GM12878 (cell line): ENCODE results near the gene TXNDC15. TPM values are rescaled to one million over a fixed set of nuclear protein-coding genes. Genes with fewer than 3 reads are reported as not detected.

Source experiments
- BCL3 ChIP-seq: IDR thresholded peaks from 2 replicates; pipeline ENCODE4 v1.6.1; 2011; ENCODE audit warnings: borderline replicate concordance, low read depth, mild to moderate bottlenecking, moderate library complexity, low read length; ENCODE audit not compliant: insufficient read depth, poor library complexity, severe bottlenecking
- CEBPB ChIP-seq, 2 experiments: fragments of 150-350 bp in 1 of 2; IDR thresholded peaks; 2 replicates each; pipeline ENCODE4 v1.6.1; 2012 to 2014; ENCODE audit warnings: low read depth in 2 of 2, low read length in 2 of 2, borderline replicate concordance in 1 of 2, inconsistent platforms in 1 of 2
- CHD1 ChIP-seq: IDR thresholded peaks from 2 replicates; pipeline ENCODE4 v1.6.1; 2012; ENCODE audit warnings: low read depth, low read length, improper control_type of control experiment
- CHD2 ChIP-seq: IDR thresholded peaks from 2 replicates; pipeline ENCODE4 v1.6.1; 2011; ENCODE audit warnings: low read depth, low read length, improper control_type of control experiment, borderline replicate concordance
- CREB1 ChIP-seq: IDR thresholded peaks from 2 replicates; pipeline ENCODE4 v1.6.1; 2012; ENCODE audit warnings: low read depth, mild to moderate bottlenecking, inconsistent platforms
- EED ChIP-seq: sonication (generic); IDR thresholded peaks from 2 replicates; pipeline ENCODE4 v1.6.1; 2016; ENCODE audit warnings: antibody characterized with exemption, low read depth
- PKNOX1 ChIP-seq: fragments of 450-650 bp; IDR thresholded peaks from 2 replicates; pipeline ENCODE4 v1.6.1; 2016; ENCODE audit warnings: mild to moderate bottlenecking
- STAT1 ChIP-seq: fragments of 450-650 bp; conservative IDR thresholded peaks from 2 replicates; pipeline ENCODE4 v1.6.1; 2014; ENCODE audit warnings: antibody characterized with exemption, mild to moderate bottlenecking
- microRNA counts: library from miRNA; unstranded; fragments of <30 nt; microRNA quantifications from one replicate; lab custom pipeline; 2016
- microRNA-seq: library from miRNA; unstranded; fragments of <30 nt; microRNA quantifications from one replicate; pipeline ENCODE4, GENCODE V29; 2018
- polyA plus RNA-seq, 11 experiments: library from polyadenylated mRNA; depleted of rRNA in 4 of 11; unstranded in 6 of 11; stranded (reverse) in 5 of 11; fragments of >200 nt; fragmentation: Nextera tagmentation in 4 of 11; fragmentation: Illumina TruSeq in 1 of 11; extraction: Ambion mirVana in 4 of 11; extraction: Trizol in 1 of 11; gene quantifications; 1 replicate in 1 of 11; 2 replicates in 10 of 11; pipeline versions ENCODE4 v1.2.1 to v1.2.3, GENCODE V29; 2011 to 2016; ENCODE audit warnings: inconsistent platforms in 2 of 11, missing spikeins in 2 of 11, low read depth in 1 of 11
- small RNA-seq: library from RNA; depleted of rRNA; stranded (forward); fragments of <200 nt; gene quantifications from one replicate; pipeline ENCODE3, GENCODE V24; 2014
- total RNA-seq, 4 experiments: library from RNA; depleted of rRNA in 3 of 4; stranded (reverse); fragments of >200 nt in 3 of 4; fragmentation: Illumina TruSeq in 1 of 4; extraction: Trizol in 1 of 4; gene quantifications; 2 replicates each; pipeline versions ENCODE4 v1.2.1 to v1.2.3, GENCODE V29; 2013 to 2021

Gene TXNDC15
- total and polyA plus RNA-seq, 10 of the 15 experiments (the other 5 are each of a cell fraction or from before 2014, with no cell fraction given): 8.1 to 60.6 (median 38.1) TPM

GRCh38 chr5:134949316-134949715, 75.1 kb downstream of the TXNDC15 start (continued):
- TF ChIP-seq EED: no peak
- TF ChIP-seq CHD2: no peak
- no peak for TF ChIP-seq PKNOX1
- TF ChIP-seq STAT1: no peak
- TF ChIP-seq CREB1: no peak
- TF ChIP-seq CEBPB (IDR thresholded peaks at IDR 0.05; ENCODE audit: borderline replicate concordance in 1 of 2, low read depth in 2 of 2, low read length in 2 of 2): no peak
- no peak for TF ChIP-seq CHD1
- TF ChIP-seq BCL3: no peak
- TF ChIP-seq, all 136 proteins: peak for 0

MicroRNAs encoded within 50 kb of the gene (microRNA counts, 767-probe panel; counts per million panel counts)
- microRNA hsa-miR-4461 (lab: Ali Mortazavi, UCI): 1,438 counts per million, percentile 53 among the panel's probes with 10 or more counts

Small RNA genes lying within 50 kb of the gene (microRNA-seq; reads per million reads assigned to microRNA genes)
- gene MIR4461: not detected

Small RNA genes lying within 50 kb of the gene (small RNA-seq; reads per million reads assigned to genes)
- not detected for gene MIR4461
- not detected for gene MTND3P25
- not detected for gene MTND4LP30

Other genes starting within 250 kb of the TXNDC15 start
Only the 7 nearest of the 8 such genes appear.
- gene SEC24A, start 225.6 kb upstream of the TXNDC15 start, total RNA-seq (2014; rRNA removed): 14.6 and 16.6 TPM in 2 replicates
- 22.4 and 22.6 TPM in 2 replicates for gene SEC24A, start 225.6 kb upstream of the TXNDC15 start, total RNA-seq (2014; rRNA removed; fragmentation: Illumina TruSeq; extraction: Trizol)
- gene SEC24A, start 225.6 kb upstream of the TXNDC15 start, total RNA-seq (2021): 26.2 and 26.6 TPM in 2 replicates
- gene SEC24A, start 225.6 kb upstream of the TXNDC15 start, polyA plus RNA-seq (2011; rRNA removed): 52.2 and 62.2 TPM in 2 replicates
- gene SEC24A, start 225.6 kb upstream of the TXNDC15 start, polyA plus RNA-seq (2014; fragmentation: Illumina TruSeq; extraction: Trizol): 26.3 and 31.4 TPM in 2 replicates
- 10 to 100 TPM in 1 of 2 experiments, 1 to 10 TPM in 1; 7.1 to 12.5 TPM for gene SEC24A, start 225.6 kb upstream of the TXNDC15 start, polyA plus RNA-seq (2014; fragmentation: Nextera tagmentation; extraction: Ambion mirVana)
- 14.4 and 15.8 TPM in 2 replicates for gene SEC24A, start 225.6 kb upstream of the TXNDC15 start, polyA plus RNA-seq (2014; rRNA removed)
- gene SEC24A, start 225.6 kb upstream of the TXNDC15 start, polyA plus RNA-seq (2016; fragmentation: Nextera tagmentation; extraction: Ambion mirVana): 10 to 100 TPM; 23.2 to 23.3 TPM
- gene CAMLG, start 135.8 kb upstream of the TXNDC15 start, total RNA-seq (2014; rRNA removed): 30.2 and 30.9 TPM in 2 replicates
- 25.2 and 26.2 TPM in 2 replicates for gene CAMLG, start 135.8 kb upstream of the TXNDC15 start, total RNA-seq (2014; rRNA removed; fragmentation: Illumina TruSeq; extraction: Trizol)
- 25.7 and 28.8 TPM in 2 replicates for gene CAMLG, start 135.8 kb upstream of the TXNDC15 start, total RNA-seq (2021)
- 22.4 and 29.4 TPM in 2 replicates for gene CAMLG, start 135.8 kb upstream of the TXNDC15 start, polyA plus RNA-seq (2011; rRNA removed)
- gene CAMLG, start 135.8 kb upstream of the TXNDC15 start, polyA plus RNA-seq (2014; fragmentation: Illumina TruSeq; extraction: Trizol): 20.7 and 24.1 TPM in 2 replicates
- 10 to 100 TPM; 27.0 to 51.7 TPM for gene CAMLG, start 135.8 kb upstream of the TXNDC15 start, polyA plus RNA-seq (2014; fragmentation: Nextera tagmentation; extraction: Ambion mirVana)
- 18.5 and 21.9 TPM in 2 replicates for gene CAMLG, start 135.8 kb upstream of the TXNDC15 start, polyA plus RNA-seq (2014; rRNA removed)
- 10 to 100 TPM; 25.1 to 25.7 TPM for gene CAMLG, start 135.8 kb upstream of the TXNDC15 start, polyA plus RNA-seq (2016; fragmentation: Nextera tagmentation; extraction: Ambion mirVana)
- gene DDX46, start 115.6 kb upstream of the TXNDC15 start, total RNA-seq (2014; rRNA removed): 39.1 and 39.6 TPM in 2 replicates
- gene DDX46, start 115.6 kb upstream of the TXNDC15 start, total RNA-seq (2014; rRNA removed; fragmentation: Illumina TruSeq; extraction: Trizol): 64.9 and 67.3 TPM in 2 replicates
- 55.6 and 61.8 TPM in 2 replicates for gene DDX46, start 115.6 kb upstream of the TXNDC15 start, total RNA-seq (2021)
- gene DDX46, start 115.6 kb upstream of the TXNDC15 start, polyA plus RNA-seq (2011; rRNA removed): 46.9 and 72.1 TPM in 2 replicates
- 77.1 and 94.9 TPM in 2 replicates for gene DDX46, start 115.6 kb upstream of the TXNDC15 start, polyA plus RNA-seq (2014; fragmentation: Illumina TruSeq; extraction: Trizol)
- gene DDX46, start 115.6 kb upstream of the TXNDC15 start, polyA plus RNA-seq (2014; fragmentation: Nextera tagmentation; extraction: Ambion mirVana): 10 to 100 TPM; 23.0 to 31.3 TPM
- 43.0 and 44.8 TPM in 2 replicates for gene DDX46, start 115.6 kb upstream of the TXNDC15 start, polyA plus RNA-seq (2014; rRNA removed)
- gene DDX46, start 115.6 kb upstream of the TXNDC15 start, polyA plus RNA-seq (2016; fragmentation: Nextera tagmentation; extraction: Ambion mirVana): 10 to 100 TPM; 37.6 to 38.8 TPM
- gene C5orf24, start 28.4 kb upstream of the TXNDC15 start, total RNA-seq (2014; rRNA removed): 12.9 and 14.6 TPM in 2 replicates
- gene C5orf24, start 28.4 kb upstream of the TXNDC15 start, total RNA-seq (2014; rRNA removed; fragmentation: Illumina TruSeq; extraction: Trizol): 15.0 and 15.8 TPM in 2 replicates
- 12.8 and 15.6 TPM in 2 replicates for gene C5orf24, start 28.4 kb upstream of the TXNDC15 start, total RNA-seq (2021)
- 26.8 and 37.7 TPM in 2 replicates for gene C5orf24, start 28.4 kb upstream of the TXNDC15 start, polyA plus RNA-seq (2011; rRNA removed)
- gene C5orf24, start 28.4 kb upstream of the TXNDC15 start, polyA plus RNA-seq (2014; fragmentation: Illumina TruSeq; extraction: Trizol): 16.5 and 21.6 TPM in 2 replicates
- 1 to 10 TPM; 5.4 to 5.6 TPM for gene C5orf24, start 28.4 kb upstream of the TXNDC15 start, polyA plus RNA-seq (2014; fragmentation: Nextera tagmentation; extraction: Ambion mirVana)
- 18.2 and 23.1 TPM in 2 replicates for gene C5orf24, start 28.4 kb upstream of the TXNDC15 start, polyA plus RNA-seq (2014; rRNA removed)
- gene C5orf24, start 28.4 kb upstream of the TXNDC15 start, polyA plus RNA-seq (2016; fragmentation: Nextera tagmentation; extraction: Ambion mirVana): 10 to 100 TPM; 15.6 to 16.3 TPM
- 6.6 and 7.5 TPM in 2 replicates for gene PCBD2, start 30.8 kb downstream of the TXNDC15 start, total RNA-seq (2014; rRNA removed)
- 4.8 and 5.7 TPM in 2 replicates for gene PCBD2, start 30.8 kb downstream of the TXNDC15 start, total RNA-seq (2014; rRNA removed; fragmentation: Illumina TruSeq; extraction: Trizol)
- 6.0 and 7.4 TPM in 2 replicates for gene PCBD2, start 30.8 kb downstream of the TXNDC15 start, total RNA-seq (2021)
- gene PCBD2, start 30.8 kb downstream of the TXNDC15 start, polyA plus RNA-seq (2011; rRNA removed): 6.8 and 8.3 TPM in 2 replicates
- 5.4 and 7.0 TPM in 2 replicates for gene PCBD2, start 30.8 kb downstream of the TXNDC15 start, polyA plus RNA-seq (2014; fragmentation: Illumina TruSeq; extraction: Trizol)
- 1 to 10 TPM; 6.7 to 7.0 TPM for gene PCBD2, start 30.8 kb downstream of the TXNDC15 start, polyA plus RNA-seq (2014; fragmentation: Nextera tagmentation; extraction: Ambion mirVana)
- gene PCBD2, start 30.8 kb downstream of the TXNDC15 start, polyA plus RNA-seq (2014; rRNA removed): 4.3 and 6.5 TPM in 2 replicates
- gene PCBD2, start 30.8 kb downstream of the TXNDC15 start, polyA plus RNA-seq (2016; fragmentation: Nextera tagmentation; extraction: Ambion mirVana): 10 to 100 TPM; 10.8 to 13.6 TPM
- gene CATSPER3, start 93.5 kb downstream of the TXNDC15 start, total RNA-seq (2014; rRNA removed): 0.27 TPM in 1 of 2 replicates, not detected in the other
- 0.14 TPM in 1 of 2 replicates, not detected in the other for gene CATSPER3, start 93.5 kb downstream of the TXNDC15 start, total RNA-seq (2014; rRNA removed; fragmentation: Illumina TruSeq; extraction: Trizol)
- gene CATSPER3, start 93.5 kb downstream of the TXNDC15 start, total RNA-seq (2021): 0.18 TPM in 1 of 2 replicates, not detected in the other
- 0.33 and 0.38 TPM in 2 replicates for gene CATSPER3, start 93.5 kb downstream of the TXNDC15 start, polyA plus RNA-seq (2011; rRNA removed)
- 0.06 TPM in 1 of 2 replicates, not detected in the other for gene CATSPER3, start 93.5 kb downstream of the TXNDC15 start, polyA plus RNA-seq (2014; fragmentation: Illumina TruSeq; extraction: Trizol)
- gene CATSPER3, start 93.5 kb downstream of the TXNDC15 start, polyA plus RNA-seq (2014; fragmentation: Nextera tagmentation; extraction: Ambion mirVana): under 1 TPM; 0.11 to 0.15 TPM
- 0.18 TPM in 1 of 2 replicates, not detected in the other for gene CATSPER3, start 93.5 kb downstream of the TXNDC15 start, polyA plus RNA-seq (2014; rRNA removed)
- under 1 TPM in 1 of 2 experiments, not detected in 1; 0.12 TPM for gene CATSPER3, start 93.5 kb downstream of the TXNDC15 start, polyA plus RNA-seq (2016; fragmentation: Nextera tagmentation; extraction: Ambion mirVana)
- gene PITX1, start 159.9 kb downstream of the TXNDC15 start, total RNA-seq (2014; rRNA removed): 0.44 and 0.68 TPM in 2 replicates
- 0.18 TPM in 1 of 2 replicates, not detected in the other for gene PITX1, start 159.9 kb downstream of the TXNDC15 start, total RNA-seq (2014; rRNA removed; fragmentation: Illumina TruSeq; extraction: Trizol)
- gene PITX1, start 159.9 kb downstream of the TXNDC15 start, total RNA-seq (2021): 0.77 and 1.1 TPM in 2 replicates
- not detected in 2 replicates for gene PITX1, start 159.9 kb downstream of the TXNDC15 start, polyA plus RNA-seq (2011; rRNA removed)
- not detected in 2 replicates for gene PITX1, start 159.9 kb downstream of the TXNDC15 start, polyA plus RNA-seq (2014; fragmentation: Illumina TruSeq; extraction: Trizol)
- gene PITX1, start 159.9 kb downstream of the TXNDC15 start, polyA plus RNA-seq (2014; fragmentation: Nextera tagmentation; extraction: Ambion mirVana): not detected
- gene PITX1, start 159.9 kb downstream of the TXNDC15 start, polyA plus RNA-seq (2014; rRNA removed): 0.96 and 1.2 TPM in 2 replicates
- under 1 TPM; 0.16 to 0.43 TPM for gene PITX1, start 159.9 kb downstream of the TXNDC15 start, polyA plus RNA-seq (2016; fragmentation: Nextera tagmentation; extraction: Ambion mirVana)